Lung (tissue), 12 donors: Measurements from ENCODE around the gene ANTXR2. TPM values are rescaled to one million over a fixed set of nuclear protein-coding genes. Genes with fewer than 3 reads are reported as not detected.

Experiments used
- ATAC-seq: fragments of 200-7000 bp; cut with Tn5 transposase; one replicate; pipeline ENCODE4 v1.9.1; 2020; ENCODE audit warnings: moderate number of reproducible peaks; ENCODE audit not compliant: insufficient read depth, low FRiP score
- DNase-seq, 3 donors: peaks; one replicate each; pipeline ENCODE4 v3.0.0-alpha.2; 2013 to 2017
- H3K27ac ChIP-seq, 2 donors: one replicate each; pipeline ENCODE4 v1.5.1; 2013; ENCODE audit warnings: mild to moderate bottlenecking in 2 of 2, moderate library complexity in 2 of 2, control low read depth in 1 of 2, inconsistent platforms in 1 of 2, low read depth in 1 of 2, low read length in 1 of 2
- H3K27me3 ChIP-seq, 3 donors: one replicate each; pipeline ENCODE4 v1.5.1; 2013; ENCODE audit warnings: low read length in 2 of 3; ENCODE audit not compliant: control insufficient read depth in 3 of 3, insufficient read depth in 3 of 3
- H3K36me3 ChIP-seq, 4 donors: one replicate each; pipeline ENCODE4 v1.5.1; 2013; ENCODE audit warnings: low read length in 4 of 4, mild to moderate bottlenecking in 1 of 4, moderate library complexity in 1 of 4; ENCODE audit not compliant: control insufficient read depth in 4 of 4, insufficient read depth in 4 of 4
- H3K4me1 ChIP-seq, 5 donors: one replicate each; pipeline ENCODE4 v1.5.1; 2013; ENCODE audit warnings: low read length in 5 of 5, mild to moderate bottlenecking in 2 of 5, moderate library complexity in 1 of 5; ENCODE audit not compliant: control insufficient read depth in 5 of 5, insufficient read depth in 5 of 5
- H3K4me3 ChIP-seq: one replicate; pipeline ENCODE4 v1.5.1; 2013; ENCODE audit warnings: mild to moderate bottlenecking, control low read depth, moderate library complexity
- H3K9ac ChIP-seq, 2 donors: one replicate each; pipeline ENCODE4 v1.5.1; 2013; ENCODE audit warnings: low read length in 2 of 2, control low read depth in 1 of 2; ENCODE audit not compliant: insufficient read depth in 1 of 2
- H3K9me3 ChIP-seq, 4 donors: one replicate each; pipeline ENCODE4 v1.5.1; 2013; ENCODE audit warnings: low read length in 3 of 4, mild to moderate bottlenecking in 1 of 4, moderate library complexity in 1 of 4; ENCODE audit not compliant: control insufficient read depth in 4 of 4, insufficient read depth in 3 of 4
- WGBS, 2 donors: extraction: QIAGEN DNeasy Blood & Tissue Kit; methylation state at CpG; one replicate each; pipeline ENCODE4 v1.1.7; 2013; 5-methylcytosine and 5-hydroxymethylcytosine counted together
- polyA plus RNA-seq, 2 donors: library from polyadenylated mRNA; stranded (reverse); fragments of 200-250 nt; gene quantifications; one replicate each; pipeline ENCODE4 v1.2.1, GENCODE V29; 2013
- total RNA-seq, 2 donors: library from RNA; depleted of rRNA in 1 of 2; stranded (reverse); fragments of >200 nt in 1 of 2; gene quantifications; one replicate each; pipeline ENCODE4 v1.2.1, GENCODE V29; 2014 to 2021
- TF ChIP-seq, protein P1 (sequence below): IDR thresholded peaks from 2 replicates; pipeline ENCODE4 v1.5.1; 2012; ENCODE audit warnings: mild to moderate bottlenecking; ENCODE audit errors: control extremely low read depth, extremely low read depth
- donor health status: control.
- donor health status: control.
- donor health status: Bipolar disorder and iron deficiency.
- donor health status: healthy.
- donor health status: DM: yes; HTN: yes; CAD: no.

The ANTXR2 gene
- total and polyA plus RNA-seq, 4 donors = 4.8 to 47.2 (median 28.6) TPM

DNA sequence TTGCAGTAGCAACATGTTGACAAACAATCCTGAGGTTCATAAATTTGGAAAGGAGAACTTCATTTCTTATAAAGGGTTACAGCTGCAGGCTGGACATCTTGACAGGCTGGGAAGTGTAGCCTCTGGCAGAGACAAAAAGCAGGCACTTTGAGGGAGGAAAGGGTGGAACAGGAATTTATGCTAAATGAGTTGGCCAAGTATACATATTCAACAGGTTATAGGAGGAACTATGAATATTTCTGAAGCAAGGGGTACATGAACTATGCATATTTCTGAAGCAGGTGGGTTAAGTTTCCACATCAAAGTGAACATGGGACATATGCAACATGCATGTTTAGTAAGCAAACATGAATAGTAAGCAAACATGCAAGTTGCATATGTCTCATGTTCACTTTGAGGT, 1.6 kb upstream of the ANTXR2 start:
- Histone ChIP-seq H3K4me3 (no peak overlapping the region), H3K4me1 (peaks cover 0 to 19% (median 5%) of the 10 kb centered on the region in 5 donors), H3K27ac (no peak overlapping the region), H3K9ac (no peak overlapping the region), H3K27me3 (no peaks in the 10 kb centered on the region), H3K9me3 (no peaks in the 10 kb centered on the region), H3K36me3 (no peaks in the 10 kb centered on the region)
- DNase-seq (no peak), ATAC-seq (no peak)
- TF ChIP-seq, protein P1, sequence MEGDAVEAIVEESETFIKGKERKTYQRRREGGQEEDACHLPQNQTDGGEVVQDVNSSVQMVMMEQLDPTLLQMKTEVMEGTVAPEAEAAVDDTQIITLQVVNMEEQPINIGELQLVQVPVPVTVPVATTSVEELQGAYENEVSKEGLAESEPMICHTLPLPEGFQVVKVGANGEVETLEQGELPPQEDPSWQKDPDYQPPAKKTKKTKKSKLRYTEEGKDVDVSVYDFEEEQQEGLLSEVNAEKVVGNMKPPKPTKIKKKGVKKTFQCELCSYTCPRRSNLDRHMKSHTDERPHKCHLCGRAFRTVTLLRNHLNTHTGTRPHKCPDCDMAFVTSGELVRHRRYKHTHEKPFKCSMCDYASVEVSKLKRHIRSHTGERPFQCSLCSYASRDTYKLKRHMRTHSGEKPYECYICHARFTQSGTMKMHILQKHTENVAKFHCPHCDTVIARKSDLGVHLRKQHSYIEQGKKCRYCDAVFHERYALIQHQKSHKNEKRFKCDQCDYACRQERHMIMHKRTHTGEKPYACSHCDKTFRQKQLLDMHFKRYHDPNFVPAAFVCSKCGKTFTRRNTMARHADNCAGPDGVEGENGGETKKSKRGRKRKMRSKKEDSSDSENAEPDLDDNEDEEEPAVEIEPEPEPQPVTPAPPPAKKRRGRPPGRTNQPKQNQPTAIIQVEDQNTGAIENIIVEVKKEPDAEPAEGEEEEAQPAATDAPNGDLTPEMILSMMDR = no peak

DNA sequence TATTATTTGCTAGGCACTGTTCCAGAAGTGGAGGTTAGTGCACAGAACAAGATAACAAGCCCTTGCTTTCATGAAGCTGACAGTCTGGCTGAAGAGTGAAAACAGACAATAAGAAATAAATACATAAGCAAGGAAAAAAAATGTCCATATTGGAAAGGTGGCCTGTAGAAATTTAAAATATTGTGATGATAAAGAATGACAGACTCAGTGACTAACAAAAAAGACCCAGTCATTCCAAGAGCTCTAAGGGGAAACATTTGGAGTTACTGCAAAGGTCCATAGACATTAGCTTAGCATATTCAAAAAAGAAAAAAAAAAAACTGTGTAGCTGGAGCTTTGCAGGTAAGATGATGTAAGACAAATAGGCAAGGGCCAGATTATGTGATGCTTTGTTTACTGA, 1.0 kb upstream of the ANTXR2 start:
- no peaks in the 10 kb centered on the region for H3K27me3 ChIP-seq
- peak overlapping the region in 1 of 2 donors; percentile 18 for H3K27ac ChIP-seq
- H3K36me3 ChIP-seq = peaks cover 0 to 3% (median 0%) of the 10 kb centered on the region in 4 donors
- H3K4me1 ChIP-seq = peaks cover 0 to 19% (median 5%) of the 10 kb centered on the region in 5 donors
- no peaks in the 10 kb centered on the region for H3K9me3 ChIP-seq
- DNase-seq (no peak), ATAC-seq (no peak)
- TF ChIP-seq, protein P1 = no peak
- H3K9ac ChIP-seq = no peak overlapping the region
- H3K4me3 ChIP-seq = no peak overlapping the region

DNA sequence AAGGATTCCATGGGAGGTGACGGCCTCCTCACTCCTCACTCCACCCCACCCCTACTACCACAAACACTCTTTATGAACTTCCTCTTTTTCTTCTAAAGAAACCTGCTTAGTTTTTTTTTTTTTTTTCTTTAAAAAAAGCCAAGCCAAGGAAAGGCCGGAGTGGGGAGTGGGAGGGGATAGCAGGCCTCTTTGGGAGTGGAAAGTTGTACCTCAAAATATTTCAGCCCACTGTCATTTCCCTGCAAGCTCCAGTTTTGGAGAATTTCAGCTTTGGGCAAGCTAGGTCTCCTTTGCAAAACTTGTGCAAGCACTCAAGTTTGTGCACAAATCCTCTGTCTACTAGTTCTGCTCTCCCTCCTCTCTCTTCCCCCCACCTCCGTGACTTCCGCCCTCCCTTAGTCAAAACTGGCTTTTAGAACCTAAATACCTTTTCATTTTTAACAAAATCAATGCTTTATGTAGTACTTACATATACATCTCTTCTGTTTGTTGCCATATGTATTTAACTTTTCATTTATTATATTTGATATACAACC, 512 bp upstream of the ANTXR2 start:
- 17 to 31% methylated on average over 4 of the region's 4 CpGs for WGBS, 2 donors
- peaks cover 0 to 19% (median 5%) of the 10 kb centered on the region in 5 donors for H3K4me1 ChIP-seq
- peaks cover 0 to 4% (median 0%) of the 10 kb centered on the region in 4 donors for H3K36me3 ChIP-seq
- no peak for DNase-seq
- no peak overlapping the region for H3K4me3 ChIP-seq
- peak overlapping the region; percentile 84 to 95 for H3K27ac ChIP-seq
- TF ChIP-seq, protein P1 = no peak
- peak overlapping the region in 1 of 2 donors; percentile 80 for H3K9ac ChIP-seq
- H3K9me3 ChIP-seq = no peaks in the 10 kb centered on the region
- no peak for ATAC-seq
- H3K27me3 ChIP-seq = no peaks in the 10 kb centered on the region
